Activated CD8-positive, alpha-beta T cell treated with anti-CD3 and anti-CD28 coated beads, Interleukin-2, amount 10 ng/mL, durations not matched to agents 7 days and 5 days (primary cell): ENCODE results near the gene SPOPL. TPM values are rescaled to one million over a fixed set of nuclear protein-coding genes. Genes with fewer than 3 reads are reported as not detected.

Experiments used
- ATAC-seq: fragments of 150-1000 bp; cut with Tn5 transposase; one replicate; pipeline ENCODE4 v1.10.0; 2021; ENCODE audit warnings: moderate library complexity
- CTCF ChIA-PET: fragments of 350-600 bp; sonication (Branson Sonifier 250); formaldehyde crosslinking; loops from one replicate; lab custom pipeline; 2021; ENCODE audit warnings: antibody characterized with exemption; lab: Charles Lee
- POLR2A ChIA-PET: fragments of 350-600 bp; sonication (Branson Sonifier 250); formaldehyde crosslinking; loops from one replicate; lab custom pipeline; 2021; ENCODE audit warnings: antibody characterized with exemption; lab: Charles Lee
- DNase-seq: peaks from one replicate; pipeline ENCODE4 v3.0.0-alpha.2; 2020
- H3K27ac Mint-ChIP-seq: one replicate; pipeline ENCODE4 v1.8.0; 2021; ENCODE audit warnings: mild to moderate bottlenecking, mixed read lengths
- H3K27me3 Mint-ChIP-seq: one replicate; pipeline ENCODE4 v1.8.0; 2021; ENCODE audit warnings: low read depth, mixed read lengths
- H3K36me3 Mint-ChIP-seq: one replicate; pipeline ENCODE4 v1.8.0; 2021; ENCODE audit warnings: low read depth, mixed read lengths
- H3K4me1 Mint-ChIP-seq: one replicate; pipeline ENCODE4 v1.8.0; 2021; ENCODE audit warnings: low read depth, mixed read lengths
- H3K4me3 Mint-ChIP-seq: one replicate; pipeline ENCODE4 v1.8.0; 2021; ENCODE audit warnings: mild to moderate bottlenecking, mixed read lengths
- H3K9me3 Mint-ChIP-seq: one replicate; pipeline ENCODE4 v1.8.0; 2022; ENCODE audit warnings: mixed read lengths; ENCODE audit not compliant: insufficient read depth
- total RNA-seq, 2 experiments: library from RNA; stranded (reverse); gene quantifications; one replicate each; pipeline ENCODE4 v1.2.3, GENCODE V29; 2021

SPOPL gene
- total RNA-seq, 2 experiments from 2014 or later, result 13.0 to 15.6 TPM

DNA sequence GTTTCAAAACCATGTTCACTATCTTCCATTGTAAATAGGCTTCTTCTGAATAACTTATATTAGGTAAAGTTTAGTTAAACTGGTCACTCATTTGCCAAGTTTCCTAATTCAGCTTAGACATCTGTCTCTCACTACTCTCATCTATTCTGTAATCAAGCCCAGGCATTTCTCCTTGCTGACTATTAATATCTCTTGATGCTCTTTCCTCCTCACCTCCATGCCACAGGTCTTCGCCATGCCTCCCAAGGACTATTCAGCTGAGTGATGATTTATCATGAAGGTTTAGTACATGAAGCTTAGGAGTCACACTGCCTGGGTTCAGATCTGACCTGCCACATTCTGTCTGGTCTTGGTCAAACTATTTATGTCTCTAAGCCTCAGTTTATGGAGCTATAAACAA is 115.5 kb downstream of the SPOPL start:
- ChIA-PET CTCF (no interaction called here), POLR2A (no interaction called here)
- DNase-seq, result no peak
- H3K36me3 Mint-ChIP-seq, result no peaks in the 10 kb centered on the region
- H3K9me3 Mint-ChIP-seq, result no peaks in the 10 kb centered on the region
- H3K4me3 Mint-ChIP-seq, result no peak overlapping the region
- no peaks in the 10 kb centered on the region for H3K27me3 Mint-ChIP-seq
- H3K27ac Mint-ChIP-seq, result no peak overlapping the region
- ATAC-seq, result no peak
- no peaks in the 10 kb centered on the region for H3K4me1 Mint-ChIP-seq

DNA sequence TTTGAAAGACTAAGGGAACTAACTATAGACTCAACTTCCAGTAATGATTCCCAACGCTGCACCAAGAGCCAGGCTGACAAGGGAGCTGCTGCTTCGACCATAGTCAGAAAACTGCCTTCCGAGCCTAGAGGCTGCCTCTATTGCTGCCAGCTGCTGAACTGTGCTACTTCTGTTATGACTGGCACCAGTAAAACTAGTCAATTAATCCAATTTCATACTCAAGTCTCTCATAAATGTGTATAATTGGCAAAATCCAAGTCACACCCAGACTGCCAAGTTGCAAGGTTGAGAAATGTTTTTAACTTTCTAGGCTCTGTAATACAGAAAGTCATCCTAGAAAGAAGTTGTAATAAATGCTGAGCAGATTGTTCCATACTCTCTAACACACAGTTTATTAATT is 117.4 kb downstream of the SPOPL start:
- H3K4me3 Mint-ChIP-seq, result no peak overlapping the region
- no peaks in the 10 kb centered on the region for H3K9me3 Mint-ChIP-seq
- H3K27me3 Mint-ChIP-seq, result no peaks in the 10 kb centered on the region
- CTCF ChIA-PET, result no interaction called here
- H3K36me3 Mint-ChIP-seq, result no peaks in the 10 kb centered on the region
- ATAC-seq (no peak), DNase-seq (no peak)
- POLR2A ChIA-PET, result no interaction called here
- no peak overlapping the region for H3K27ac Mint-ChIP-seq
- H3K4me1 Mint-ChIP-seq, result no peaks in the 10 kb centered on the region

DNA sequence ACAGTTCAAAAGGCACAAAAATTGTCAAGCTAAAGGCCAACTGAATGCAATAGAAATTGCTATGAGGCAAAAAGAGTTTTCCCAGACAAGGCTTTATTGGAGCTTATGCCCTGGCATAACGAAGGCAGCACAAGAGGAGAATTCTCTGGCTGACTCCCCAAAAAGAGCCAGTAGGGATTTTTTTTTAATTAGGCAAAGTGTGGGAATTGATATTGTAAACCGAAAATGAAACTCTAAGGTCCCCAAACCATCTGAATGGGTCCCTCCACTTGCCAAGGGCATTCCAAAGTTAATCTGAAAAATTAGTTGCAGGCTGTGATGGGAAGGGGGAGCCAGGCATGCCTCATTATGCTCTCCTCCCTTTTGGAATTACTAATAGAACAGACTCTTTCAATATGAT is 118.9 kb downstream of the SPOPL start:
- no peak overlapping the region for H3K27ac Mint-ChIP-seq
- no peaks in the 10 kb centered on the region for H3K4me1 Mint-ChIP-seq
- H3K9me3 Mint-ChIP-seq, result no peaks in the 10 kb centered on the region
- DNase-seq, result no peak
- no peaks in the 10 kb centered on the region for H3K27me3 Mint-ChIP-seq
- no peak overlapping the region for H3K4me3 Mint-ChIP-seq
- ATAC-seq, result no peak
- no peaks in the 10 kb centered on the region for H3K36me3 Mint-ChIP-seq
- ChIA-PET CTCF (no interaction called here), POLR2A (interaction anchor here (0.7 kb wide), 1 partner anchor 317 kb away, joined by 5 read pairs; no protein-coding TSS in a partner anchor)

GRCh38 chr2:138621139-138621538 is 119.6 kb downstream of the SPOPL start:
- no peak for ATAC-seq
- H3K4me3 Mint-ChIP-seq, result no peak overlapping the region
- H3K27ac Mint-ChIP-seq, result no peak overlapping the region
- no peaks in the 10 kb centered on the region for H3K36me3 Mint-ChIP-seq
- DNase-seq, result no peak
- H3K9me3 Mint-ChIP-seq, result no peaks in the 10 kb centered on the region
- H3K4me1 Mint-ChIP-seq, result no peaks in the 10 kb centered on the region
- peaks cover 3% of the 10 kb centered on the region for H3K27me3 Mint-ChIP-seq
- ChIA-PET CTCF (no interaction called here), POLR2A (no interaction called here)

DNA sequence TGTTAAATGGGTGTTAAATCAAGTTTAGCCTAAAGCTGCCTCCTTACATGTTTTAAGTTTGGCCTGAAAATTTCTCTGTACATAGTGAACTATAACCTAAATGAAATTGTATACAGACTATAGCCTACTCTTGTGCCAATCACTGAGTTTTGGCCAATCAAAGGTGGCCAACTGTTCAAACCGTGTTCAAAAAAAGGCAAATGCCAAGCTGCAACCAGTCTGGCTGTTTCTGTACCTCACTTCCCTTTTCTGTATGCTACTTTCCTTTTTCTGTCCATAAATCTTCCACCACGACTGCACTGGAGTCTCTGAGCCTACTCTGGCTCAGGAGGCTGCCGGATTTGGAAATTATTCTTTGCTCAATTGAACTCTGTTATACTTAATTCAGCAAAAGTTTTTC is 121.0 kb downstream of the SPOPL start:
- ATAC-seq (no peak), DNase-seq (no peak)
- H3K4me1 Mint-ChIP-seq, result no peaks in the 10 kb centered on the region
- no peaks in the 10 kb centered on the region for H3K9me3 Mint-ChIP-seq
- H3K36me3 Mint-ChIP-seq, result no peaks in the 10 kb centered on the region
- ChIA-PET POLR2A (no interaction called here), CTCF (no interaction called here)
- H3K4me3 Mint-ChIP-seq, result no peak overlapping the region
- H3K27me3 Mint-ChIP-seq, result peaks cover 4% of the 10 kb centered on the region
- no peak overlapping the region for H3K27ac Mint-ChIP-seq
